Measurements from ENCODE around the gene DRAP1. TPM values are rescaled to one million over a fixed set of nuclear protein-coding genes. Genes with fewer than 3 reads are reported as not detected.

Gene DRAP1
- total RNA-seq, 6 experiments from 2014 or later: 21.8 to 50.8 (median 32.6) TPM

GRCh38 chr11:65961267-65962140 is 42.3 kb downstream of the DRAP1 start, which contains the start of gene SART1:
Gene SART1 (plus strand): TSS chr11:65961734. CDS start chr11:65961781, 47 bp downstream.
- intact Hi-C loops (cut with DNase I): no loop called here
- H3K36me3 ChIP-seq: peaks cover 0 to 27% (median 9%) of the 10 kb centered on the region in 4 donors
- peak within 1 kb of the TSS; percentile 74 to 99 (median 97) for H3K4me3 ChIP-seq
- H3K27ac ChIP-seq: peak within 1 kb of the TSS; percentile 58 to 78 (median 59)
- H3K4me1 ChIP-seq: peaks cover 0 to 20% (median 8%) of the 10 kb centered on the region in 4 donors
- peak; percentile 72 for TF ChIP-seq POLR2A (IDR thresholded peaks at IDR 0.05)
- TF ChIP-seq CTCF (IDR thresholded peaks at IDR 0.05): peak in 1 of 4 donors; percentile 2
- DNase-seq (peak; percentile 98), ATAC-seq (peak; percentile 94 to 98 (median 98))
- no peaks in the 10 kb centered on the region for H3K27me3 ChIP-seq
- H3K9me3 ChIP-seq: no peaks in the 10 kb centered on the region
- WGBS (ENCODE audit: insufficient coverage, low coverage, low lambda C conversion rate, missing lambda C conversion rate): 2% methylated on average over 25 of the region's 97 CpGs

- ATAC-seq (no peak), DNase-seq (no peak)
- H3K4me3 ChIP-seq: peak overlapping the region; percentile 74 to 99 (median 97)
- TF ChIP-seq CTCF (IDR thresholded peaks at IDR 0.05) (no peak), POLR2A (IDR thresholded peaks at IDR 0.05) (no peak)
- H3K36me3 ChIP-seq: peaks cover 0 to 34% (median 15%) of the 10 kb centered on the region in 4 donors
- peak overlapping the region in 2 of 3 donors; percentile 58 to 59 for H3K27ac ChIP-seq
- 4% methylated on average over 13 of the region's 13 CpGs for WGBS (ENCODE audit: insufficient coverage, low coverage, low lambda C conversion rate, missing lambda C conversion rate)
- no peaks in the 10 kb centered on the region for H3K27me3 ChIP-seq
- intact Hi-C loops (cut with DNase I): no loop called here
- H3K4me1 ChIP-seq: peaks cover 0 to 20% (median 8%) of the 10 kb centered on the region in 4 donors
- H3K9me3 ChIP-seq: no peaks in the 10 kb centered on the region
These were observed 42.9 kb downstream of the DRAP1 start for GRCh38 chr11:65962141-65962564.

- no peak for ATAC-seq
- H3K4me3 ChIP-seq: no peak overlapping the region
- no peak for DNase-seq
- intact Hi-C loops (cut with DNase I): no loop called here
- TF ChIP-seq CTCF (IDR thresholded peaks at IDR 0.05) (no peak), POLR2A (IDR thresholded peaks at IDR 0.05) (no peak)
- H3K27ac ChIP-seq: no peak overlapping the region
- H3K4me1 ChIP-seq: peaks cover 0 to 20% (median 8%) of the 10 kb centered on the region in 4 donors
- WGBS (ENCODE audit: insufficient coverage, low coverage, low lambda C conversion rate, missing lambda C conversion rate): 97% methylated on average over 5 of the region's 10 CpGs
- peaks cover 0 to 56% (median 20%) of the 10 kb centered on the region in 4 donors for H3K36me3 ChIP-seq
- H3K27me3 ChIP-seq: no peaks in the 10 kb centered on the region
- no peaks in the 10 kb centered on the region for H3K9me3 ChIP-seq
These were observed 45.7 kb downstream of the DRAP1 start for GRCh38 chr11:65964906-65965305.

GRCh38 chr11:65965986-65966762 is 46.9 kb downstream of the DRAP1 start:
- peaks cover 0 to 20% (median 8%) of the 10 kb centered on the region in 4 donors for H3K4me1 ChIP-seq
- intact Hi-C loops (cut with DNase I): no loop called here
- ATAC-seq (no peak), DNase-seq (no peak)
- WGBS (ENCODE audit: insufficient coverage, low coverage, low lambda C conversion rate, missing lambda C conversion rate): 93% methylated on average over 15 of the region's 36 CpGs
- TF ChIP-seq CTCF (IDR thresholded peaks at IDR 0.05) (no peak), POLR2A (IDR thresholded peaks at IDR 0.05) (no peak)
- H3K27ac ChIP-seq: no peak overlapping the region
- H3K9me3 ChIP-seq: no peaks in the 10 kb centered on the region
- no peaks in the 10 kb centered on the region for H3K27me3 ChIP-seq
- H3K4me3 ChIP-seq: no peak overlapping the region
- peaks cover 0 to 58% (median 20%) of the 10 kb centered on the region in 4 donors for H3K36me3 ChIP-seq
